OCI-LY7 (cell line): ENCODE measurements around the gene INTS14. TPM values are rescaled to one million over a fixed set of nuclear protein-coding genes. Genes with fewer than 3 reads are reported as not detected.

Experiments used
- BruUV-seq: library from RNA; stranded (reverse); fragments of 400-500 nt; replicated peaks from 2 replicates; lab custom pipeline; 2021; lab: Mats Ljungman, UMichigan
- CTCF ChIA-PET: fragments of 300-600 bp; sonication (Branson Sonifier 250); formaldehyde crosslinking; loops from one replicate; lab custom pipeline; 2022; ENCODE audit warnings: antibody characterized with exemption; ENCODE audit not compliant: unreplicated experiment; lab: Charles Lee
- POLR2A ChIA-PET: fragments of 300-600 bp; sonication (Branson Sonifier 250); formaldehyde crosslinking; loops from one replicate; lab custom pipeline; 2022; ENCODE audit warnings: antibody characterized with exemption; lab: Charles Lee
- DNase-seq: peaks from one replicate; pipeline ENCODE4 v3.0.0-alpha.2; 2015; ENCODE audit warnings: low spot score
- H2AFZ ChIP-seq: fragments of 200-600 bp; sonication (generic), shearing (Covaris generic); 2 replicates; pipeline ENCODE4 v1.6.1; 2014; ENCODE audit warnings: mild to moderate bottlenecking, antibody characterized with exemption, low read length, moderate library complexity
- H3K27ac ChIP-seq: fragments of 200-600 bp; sonication (generic); 2 replicates; pipeline ENCODE4 v1.5.1; 2014; ENCODE audit warnings: mixed run types, low read depth, mild to moderate bottlenecking, moderate library complexity, low read length, inconsistent platforms; ENCODE audit not compliant: poor library complexity, severe bottlenecking
- H3K36me3 ChIP-seq: fragments of 200-600 bp; sonication (generic); 2 replicates; pipeline ENCODE4 v1.6.1; 2014; ENCODE audit warnings: mild to moderate bottlenecking, antibody characterized with exemption, low read length, moderate library complexity, mixed read lengths; ENCODE audit not compliant: insufficient read depth
- H3K4me1 ChIP-seq: fragments of 200-600 bp; sonication (generic); 2 replicates; pipeline ENCODE4 v1.5.1; 2014; ENCODE audit warnings: mild to moderate bottlenecking, low read length; ENCODE audit not compliant: insufficient read depth, poor library complexity, severe bottlenecking
- H3K4me2 ChIP-seq: fragments of 200-600 bp; sonication (generic); 2 replicates; pipeline ENCODE4 v1.6.1; 2014; ENCODE audit warnings: mild to moderate bottlenecking, low read length
- H3K4me3 ChIP-seq: fragments of 200-600 bp; sonication (generic); 2 replicates; pipeline ENCODE4 v1.5.1; 2014; ENCODE audit warnings: mild to moderate bottlenecking, low read depth, low read length; ENCODE audit not compliant: poor library complexity, severe bottlenecking
- H3K79me2 ChIP-seq: fragments of 200-600 bp; sonication (generic); 2 replicates; pipeline ENCODE4 v1.6.1; 2016; ENCODE audit warnings: low read depth, mild to moderate bottlenecking, low read length, moderate library complexity, mixed read lengths; ENCODE audit not compliant: insufficient read depth
- H3K9me2 ChIP-seq: fragments of 200-600 bp; sonication (generic); 2 replicates; pipeline ENCODE4 v1.6.1; 2016; ENCODE audit warnings: mild to moderate bottlenecking, low read length, mixed read lengths; ENCODE audit not compliant: insufficient read depth
- H3K9me3 ChIP-seq: fragments of 200-600 bp; sonication (generic); 2 replicates; pipeline ENCODE4 v1.6.1; 2014; ENCODE audit warnings: mild to moderate bottlenecking, mixed run types, low read length, mixed read lengths
- H4K20me1 ChIP-seq: fragments of 200-600 bp; sonication (generic); 2 replicates; pipeline ENCODE4 v1.6.1; 2014; ENCODE audit warnings: mild to moderate bottlenecking, antibody characterized with exemption, low read length, moderate library complexity, mixed read lengths; ENCODE audit not compliant: insufficient read depth
- CTCF ChIP-seq: fragments of 200-600 bp; sonication (generic); conservative IDR thresholded peaks from 2 replicates; pipeline ENCODE4 v1.5.1; 2014; ENCODE audit warnings: mild to moderate bottlenecking, antibody characterized with exemption, low read length, moderate library complexity, mixed read lengths
- EZH2phosphoT487 ChIP-seq: fragments of 200-600 bp; sonication (generic); IDR thresholded peaks from 2 replicates; pipeline ENCODE4 v1.6.1; 2018; ENCODE audit warnings: low read depth, borderline replicate concordance, mild to moderate bottlenecking, mixed run types, antibody characterized with exemption, low read length, moderate library complexity, mixed read lengths
- intact Hi-C: fragments of 100-400 bp; cut with micrococcal nuclease; formaldehyde crosslinking; loops from one replicate; pipeline ENCODE4 v1.10.0; 2022; ENCODE audit not compliant: unreplicated experiment
- total RNA-seq, 2 experiments: library from RNA; depleted of rRNA in 1 of 2; stranded (reverse); fragments of >200 nt in 1 of 2; shearing (Covaris generic) in 1 of 2; gene quantifications; 2 replicates each; pipeline ENCODE4 v1.2.3, GENCODE V29; 2014 to 2022

The INTS14 gene
- total RNA-seq, 2 experiments from 2014 or later: 45.8 to 46.7 TPM

DNA sequence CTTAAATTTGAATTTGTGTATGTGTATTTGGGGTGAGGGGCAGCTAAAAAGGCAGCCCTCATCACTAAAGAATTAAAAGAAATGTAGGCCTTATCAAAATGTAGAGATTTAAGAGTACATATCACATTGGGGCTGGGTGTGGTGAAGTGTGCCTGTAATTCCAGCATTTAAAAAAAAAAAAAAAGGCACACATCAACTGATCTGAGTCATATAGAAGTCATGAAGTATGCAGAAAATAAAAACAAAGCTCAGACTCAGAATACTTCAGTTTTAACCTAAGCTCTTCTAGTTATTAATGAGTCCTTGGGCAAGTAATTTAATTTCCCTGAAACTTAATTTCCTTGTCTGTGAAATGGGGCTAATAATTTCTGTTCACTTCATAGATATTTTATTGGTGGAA is 42.4 kb upstream of the INTS14 start:
- Histone ChIP-seq H3K4me1 (peaks cover 4% of the 10 kb centered on the region), H2AFZ (no peak overlapping the region), H3K27ac (no peak overlapping the region), H3K36me3 (peaks cover 58% of the 10 kb centered on the region), H3K9me2 (no peaks in the 10 kb centered on the region), H3K4me2 (no peak overlapping the region), H3K4me3 (no peak overlapping the region), H4K20me1 (no peaks in the 10 kb centered on the region), H3K79me2 (no peaks in the 10 kb centered on the region), H3K9me3 (no peaks in the 10 kb centered on the region)
- no peak for DNase-seq
- intact Hi-C loops: no loop called here
- ChIA-PET POLR2A (interaction anchor here (1.1 kb wide), 1 partner anchor 48 kb away, joined by 3 read pairs; no protein-coding TSS in a partner anchor), CTCF (no interaction called here)
- TF ChIP-seq EZH2phosphoT487 (no peak), CTCF (no peak)
- TSS peak; percentile 4 for BruUV-seq

GRCh38 chr15:65651831-65652749 is 41.2 kb upstream of the INTS14 start:
- intact Hi-C loops: no loop called here
- no peak for TF ChIP-seq CTCF
- DNase-seq: no peak
- Histone ChIP-seq H3K9me2 (no peaks in the 10 kb centered on the region), H3K36me3 (peaks cover 49% of the 10 kb centered on the region), H3K4me2 (no peak overlapping the region), H3K9me3 (no peaks in the 10 kb centered on the region), H4K20me1 (no peaks in the 10 kb centered on the region), H2AFZ (no peak overlapping the region), H3K4me1 (no peaks in the 10 kb centered on the region), H3K4me3 (no peak overlapping the region), H3K27ac (no peak overlapping the region), H3K79me2 (no peaks in the 10 kb centered on the region)
- ChIA-PET CTCF (interaction anchor here (0.8 kb wide), 1 partner anchor 13 kb away, joined by 3 read pairs; no protein-coding TSS in a partner anchor), POLR2A (interaction anchor here (0.6 to 1.2 kb wide), 3 partner anchors 8 to 171 kb away, joined by 3 to 4 read pairs (median 3); no protein-coding TSS in a partner anchor)
- no TSS peak for BruUV-seq

DNA sequence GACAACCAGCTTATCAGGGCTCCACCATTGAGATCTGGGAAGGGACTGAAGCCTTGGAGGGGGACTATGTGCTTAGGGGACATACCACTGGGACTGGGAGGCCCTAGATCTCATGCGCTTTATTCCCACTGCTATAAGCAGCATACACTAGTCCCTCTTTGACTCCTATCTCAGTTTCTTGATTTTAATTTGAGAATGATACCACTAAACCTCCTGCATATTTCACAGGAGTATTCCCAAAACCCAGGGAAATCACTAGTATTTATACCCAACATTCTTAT is 40.1 kb upstream of the INTS14 start:
- no peaks in the 10 kb centered on the region for H3K9me3 ChIP-seq
- no peaks in the 10 kb centered on the region for H3K9me2 ChIP-seq
- H3K4me2 ChIP-seq: no peak overlapping the region
- no peaks in the 10 kb centered on the region for H3K4me1 ChIP-seq
- no peak for DNase-seq
- CTCF ChIA-PET: no interaction called here
- POLR2A ChIA-PET: interaction anchor here (0.9 kb wide), 1 partner anchor 12 kb away, joined by 4 read pairs; no protein-coding TSS in a partner anchor
- H3K79me2 ChIP-seq: no peaks in the 10 kb centered on the region
- no peak overlapping the region for H2AFZ ChIP-seq
- no peak overlapping the region for H3K27ac ChIP-seq
- no peak overlapping the region for H3K4me3 ChIP-seq
- BruUV-seq: no TSS peak
- no peak for TF ChIP-seq EZH2phosphoT487
- TF ChIP-seq CTCF: no peak
- H4K20me1 ChIP-seq: no peaks in the 10 kb centered on the region
- intact Hi-C loops: no loop called here
- H3K36me3 ChIP-seq: peaks cover 39% of the 10 kb centered on the region
